Stomach (tissue), 9 donors: ENCODE results near the gene DDR1. TPM values are rescaled to one million over a fixed set of nuclear protein-coding genes. Genes with fewer than 3 reads are reported as not detected.
"Not testable (repeated sequence)": the region's sequence is repeated elsewhere in the genome, so short reads cannot be mapped to it uniquely, and the experiment has no call there.

Source experiments
- DNase-seq, 2 donors: peaks; one replicate each; pipeline versions ENCODE4 v3.0.0 to v3.0.0-alpha.2; 2013 to 2019
- H3K27ac ChIP-seq, 5 donors: fragments of 200-600 bp in 4 of 5; sonication (generic) in 4 of 5; one replicate each; pipeline ENCODE4 v1.5.1; 2013 to 2019; ENCODE audit warnings: mild to moderate bottlenecking in 1 of 5, moderate library complexity in 1 of 5
- H3K27me3 ChIP-seq, 3 donors: fragments of 200-600 bp; sonication (generic); one replicate each; pipeline ENCODE4 v1.5.1; 2017 to 2019; ENCODE audit warnings: mixed run types in 1 of 3
- H3K36me3 ChIP-seq, 4 donors: fragments of 200-600 bp; sonication (generic); 1 replicate in 3 of 4; 2 replicates in 1 of 4; pipeline ENCODE4 v1.5.1; 2016 to 2019
- H3K4me1 ChIP-seq, 4 donors: fragments of 200-600 bp; sonication (generic); one replicate each; pipeline ENCODE4 v1.5.1; 2016 to 2019
- H3K4me3 ChIP-seq, 4 donors: fragments of 200-600 bp; sonication (generic) in 3 of 4; one replicate each; pipeline ENCODE4 v1.5.1; 2016 to 2019; ENCODE audit warnings: mild to moderate bottlenecking in 1 of 4
- H3K9me3 ChIP-seq, 4 donors: fragments of 200-600 bp; sonication (generic); one replicate each; pipeline ENCODE4 v1.5.1; 2016 to 2019
- CTCF ChIP-seq, 7 experiments: fragments of 450-650 bp in 4 of 7; fragments of 200-600 bp in 3 of 7; sonication (generic) in 3 of 7; IDR thresholded peaks; one replicate each; pipeline ENCODE4 v1.5.1; 2016 to 2019; ENCODE audit warnings: antibody characterized with exemption in 7 of 7, control low read depth in 2 of 7, mild to moderate bottlenecking in 1 of 7
- EP300 ChIP-seq: sonication (generic); formaldehyde crosslinking; IDR thresholded peaks from one replicate; pipeline ENCODE4 v1.6.1; 2017; ENCODE audit warnings: antibody characterized with exemption
- POLR2A ChIP-seq, 4 donors: fragments of 450-650 bp; IDR thresholded peaks; one replicate each; pipeline ENCODE4 v1.6.1; 2016; ENCODE audit warnings: antibody characterized with exemption in 4 of 4, control low read depth in 2 of 4, mild to moderate bottlenecking in 1 of 4, moderate library complexity in 1 of 4
- POLR2AphosphoS5 ChIP-seq, 3 donors: sonication (generic); formaldehyde crosslinking; IDR thresholded peaks; one replicate each; pipeline ENCODE4 v1.6.1; 2016; ENCODE audit warnings: antibody characterized with exemption in 3 of 3
- WGBS, 5 donors: extraction: QIAGEN DNeasy Blood & Tissue Kit in 3 of 5; methylation state at CpG; one replicate each; pipeline versions ENCODE4 v1.1.5 to v1.1.7; 2013 to 2018; 5-methylcytosine and 5-hydroxymethylcytosine counted together
- intact Hi-C: fragments of 100-400 bp; cut with DNase I; formaldehyde crosslinking; loops from one replicate; pipeline ENCODE4 v1.15.1; 2023; ENCODE audit warnings: low total_unique reads
- polyA plus RNA-seq, 3 donors: library from polyadenylated mRNA; stranded (reverse); fragments of 200-250 nt; gene quantifications; one replicate each; pipeline ENCODE4 v1.2.3, GENCODE V29; 2013
- total RNA-seq, 5 donors: library from RNA; depleted of rRNA; stranded (reverse); fragments of >200 nt; gene quantifications; one replicate each; pipeline versions ENCODE4 v1.1.0 to v1.2.3, GENCODE V29; 2014 to 2016
- donor health status: healthy with polysubstance abuse.
- donor health status: Bipolar disorder and iron deficiency.
- donor health status: healthy.

Gene DDR1
- total and polyA plus RNA-seq, 8 donors = 17.6 to 144 (median 82.4) TPM

- DNase-seq = no peak
- Histone ChIP-seq H3K9me3 (no peaks in the 10 kb centered on the region), H3K27ac (peak overlapping the region in 4 of 5 donors; percentile 41 to 82 (median 76)), H3K4me3 (peak overlapping the region; percentile 60 to 94 (median 92)), H3K27me3 (no peaks in the 10 kb centered on the region), H3K4me1 (peaks cover 13 to 36% (median 31%) of the 10 kb centered on the region in 4 donors), H3K36me3 (peaks cover 19 to 38% (median 32%) of the 10 kb centered on the region in 4 donors)
- WGBS, 5 donors = 20 to 29% (median 21%) methylated on average over 2 of the region's 2 CpGs
- no peak for TF ChIP-seq POLR2AphosphoS5 (IDR thresholded peaks at IDR 0.05)
- TF ChIP-seq EP300 = no peak
- no peak for TF ChIP-seq POLR2A (IDR thresholded peaks at IDR 0.05)
- TF ChIP-seq CTCF (IDR thresholded peaks at IDR 0.05) = no peak
- intact Hi-C loops = no loop called here
Measured at GRCh38 chr6:30908700-30909099, 24.4 kb downstream of the DDR1 start.

- H3K9me3 ChIP-seq, H3K27me3 ChIP-seq, H3K27ac ChIP-seq, DNase-seq, intact Hi-C loops, H3K4me3 ChIP-seq: not testable (repeated sequence)
- WGBS, 5 donors = 92 to 94% (median 92%) methylated on average over 12 of the region's 12 CpGs
- Histone ChIP-seq H3K36me3 (peaks cover 19 to 38% (median 32%) of the 10 kb centered on the region in 4 donors), H3K4me1 (peaks cover 26 to 49% (median 45%) of the 10 kb centered on the region in 4 donors)
Measured at GRCh38 chr6:30910473-30910872, 26.2 kb downstream of the DDR1 start.

GRCh38 chr6:30912746-30913520 lies 28.6 kb downstream of the DDR1 start:
- peaks cover 32 to 55% (median 45%) of the 10 kb centered on the region in 4 donors for H3K4me1 ChIP-seq
- TF ChIP-seq EP300 (no peak), POLR2A (IDR thresholded peaks at IDR 0.05) (no peak), CTCF (IDR thresholded peaks at IDR 0.05) (no peak), POLR2AphosphoS5 (IDR thresholded peaks at IDR 0.05) (no peak)
- peaks cover 21 to 52% (median 47%) of the 10 kb centered on the region in 4 donors for H3K36me3 ChIP-seq
- DNase-seq = no peak
- intact Hi-C loops = no loop called here
- no peaks in the 10 kb centered on the region for H3K27me3 ChIP-seq
- no peaks in the 10 kb centered on the region for H3K9me3 ChIP-seq
- peak overlapping the region in 1 of 4 donors; percentile 56 for H3K4me3 ChIP-seq
- 71 to 82% (median 81%) methylated on average over 7 to 8 of the region's 8 CpGs for WGBS, 5 donors
- H3K27ac ChIP-seq = peak overlapping the region in 4 of 5 donors; percentile 87 to 95 (median 93)

- no peaks in the 10 kb centered on the region for H3K27me3 ChIP-seq
- DNase-seq = no peak
- H3K27ac ChIP-seq = peak overlapping the region; percentile 87 to 95 (median 94)
- intact Hi-C loops = no loop called here
- peaks cover 30 to 51% (median 41%) of the 10 kb centered on the region in 4 donors for H3K4me1 ChIP-seq
- WGBS, 5 donors = 2 to 5% (median 3%) methylated on average over 15 to 31 of the region's 31 CpGs
- peak overlapping the region; percentile 56 to 68 (median 58) for H3K4me3 ChIP-seq
- TF ChIP-seq EP300 (no peak), POLR2AphosphoS5 (IDR thresholded peaks at IDR 0.05) (no peak), POLR2A (IDR thresholded peaks at IDR 0.05) (no peak), CTCF (IDR thresholded peaks at IDR 0.05) (no peak)
- H3K9me3 ChIP-seq = no peaks in the 10 kb centered on the region
- H3K36me3 ChIP-seq = peaks cover 25 to 60% (median 55%) of the 10 kb centered on the region in 4 donors
Measured at GRCh38 chr6:30913721-30914075, 29.4 kb downstream of the DDR1 start.
